GM18951 (cell line): ENCODE data around the gene TRPC6.

Source experiments
- POLR2A ChIP-seq: IDR thresholded peaks from 4 replicates; pipeline ENCODE4 v1.6.1; 2011; ENCODE audit warnings: mild to moderate bottlenecking; ENCODE audit not compliant: insufficient read length, insufficient read depth; ENCODE audit errors: extremely low read depth
- in situ Hi-C: fragments of 300-500 bp; cut with MboI; formaldehyde crosslinking; loops from one replicate; pipeline ENCODE4 v1.12.0; 2022; ENCODE audit warnings: low sequenced_read_pairs, mixed read lengths, inconsistent platforms; ENCODE audit not compliant: unreplicated experiment

Gene TRPC6

DNA sequence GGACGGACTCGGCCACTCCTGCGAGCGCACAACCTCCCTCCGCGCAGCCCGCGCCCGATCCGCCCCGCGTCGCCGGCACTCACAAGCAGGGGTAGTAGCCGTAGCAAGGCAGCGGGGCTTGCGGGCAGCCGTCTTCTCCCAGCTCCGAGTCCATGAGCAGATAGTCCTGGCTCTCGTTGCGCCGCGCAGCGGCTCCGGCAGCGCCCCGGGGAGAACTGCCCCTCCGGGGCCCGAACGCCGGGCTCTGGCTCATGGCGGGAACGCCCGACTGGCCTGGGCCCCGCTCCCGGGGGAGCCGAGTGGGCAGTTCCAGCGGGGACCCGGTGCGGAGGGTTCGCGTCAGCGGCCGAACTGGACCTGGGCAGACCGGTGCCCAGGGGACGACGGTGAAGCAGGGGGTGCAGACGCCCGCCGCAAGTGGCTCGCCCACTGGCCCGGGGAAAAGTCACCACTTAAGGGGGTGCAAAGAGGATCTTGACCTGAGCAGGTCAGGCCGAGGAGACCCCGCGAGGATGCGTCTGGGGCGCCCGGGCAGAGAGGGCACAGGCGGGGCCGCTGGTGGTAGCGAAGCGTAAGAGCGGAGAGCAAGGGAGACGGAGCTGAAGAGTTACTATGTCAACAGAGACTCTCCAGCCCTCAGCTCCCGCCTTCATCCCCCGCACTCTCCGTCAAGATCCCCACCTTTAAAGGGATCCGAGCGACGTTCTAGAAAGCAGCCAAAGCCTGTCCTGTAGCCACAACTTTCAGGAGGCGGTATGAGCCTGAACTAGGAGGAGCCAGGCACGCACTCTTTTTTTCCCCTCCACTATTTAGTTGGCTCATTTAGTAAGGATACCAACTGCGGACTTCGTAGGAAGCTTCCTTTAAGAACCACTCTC is at the start of gene TRPC6:
TSS of gene TRPC6 (minus strand) at position 757 of the 878 bp plus-strand sequence. CDS start at position 253, 504 bp downstream.
- in situ Hi-C loops = no loop called here
- no peak for TF ChIP-seq POLR2A

GRCh38 chr11:101620026-101620425 is 36.2 kb upstream of the TRPC6 start:
- in situ Hi-C loops = no loop called here
- TF ChIP-seq POLR2A = no peak

DNA sequence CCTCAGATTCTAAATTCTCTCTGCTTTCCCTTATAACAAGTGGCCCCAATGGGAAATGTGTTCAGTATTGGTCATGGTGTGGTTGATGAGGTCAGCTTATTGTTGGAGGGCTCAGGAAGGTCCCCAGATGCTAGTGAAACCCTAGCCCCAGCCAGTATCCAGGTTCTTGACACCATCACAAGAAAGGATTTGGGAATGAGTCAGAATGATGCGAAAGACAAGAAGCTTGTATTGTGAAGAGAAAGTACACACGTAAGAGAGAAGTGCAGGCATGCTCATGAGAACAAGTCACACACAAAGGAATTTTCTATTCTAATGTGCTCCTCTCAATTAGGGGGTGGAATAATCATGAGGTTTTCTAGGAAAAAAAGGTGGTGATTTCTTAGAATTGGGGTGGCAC is 34.9 kb upstream of the TRPC6 start:
- TF ChIP-seq POLR2A = no peak
- in situ Hi-C loops = no loop called here

GRCh38 chr11:101617735-101618332 is 34.0 kb upstream of the TRPC6 start:
- no peak for TF ChIP-seq POLR2A

GRCh38 chr11:101612481-101612880 is 28.7 kb upstream of the TRPC6 start:
- no peak for TF ChIP-seq POLR2A
- in situ Hi-C loops = no loop called here

More at GRCh38 chr11:101617735-101618332, 34.0 kb upstream of the TRPC6 start:
- in situ Hi-C loops = no loop called here

DNA sequence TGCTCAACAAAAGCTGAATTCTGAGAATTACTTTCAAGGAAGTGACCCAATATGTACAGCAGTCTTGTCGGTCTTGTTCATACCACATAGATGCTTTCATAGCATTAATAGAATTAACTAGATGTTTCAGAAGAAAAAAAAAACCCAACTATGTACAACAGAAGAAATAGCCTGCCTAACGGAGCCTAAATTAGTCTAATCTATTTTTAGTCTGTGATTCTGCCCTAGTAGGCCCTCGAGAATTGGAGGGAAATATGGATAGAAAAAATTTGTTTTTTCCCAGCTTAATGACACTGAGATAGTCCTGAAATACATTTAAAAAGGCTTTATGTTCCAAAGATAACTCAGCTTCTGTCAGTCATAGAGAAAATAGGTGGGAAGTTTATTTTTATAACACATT is 17.1 kb upstream of the TRPC6 start:
- in situ Hi-C loops = no loop called here
- no peak for TF ChIP-seq POLR2A

DNA sequence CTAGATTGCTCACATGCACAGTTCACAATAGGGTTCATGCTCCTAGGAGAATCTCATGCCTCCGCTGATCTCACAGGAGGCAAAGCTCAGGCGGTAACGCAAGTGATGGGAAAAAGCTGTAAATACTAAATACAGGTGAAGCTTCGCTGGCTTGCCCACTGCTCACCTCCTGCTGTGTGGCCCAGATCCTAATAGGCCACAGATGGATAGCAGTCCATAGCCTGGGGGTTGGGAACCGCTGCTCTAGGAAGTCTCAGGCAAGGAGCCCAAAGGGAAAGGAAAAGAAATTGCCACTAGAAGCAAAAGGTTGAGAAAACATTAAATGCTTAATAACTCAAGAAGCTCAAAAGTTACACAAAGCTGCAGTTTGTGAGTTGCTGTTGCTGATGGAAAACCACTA is 3.2 kb upstream of the TRPC6 start:
- in situ Hi-C loops = no loop called here
- TF ChIP-seq POLR2A = no peak

- in situ Hi-C loops = no loop called here
- no peak for TF ChIP-seq POLR2A
Measured at GRCh38 chr11:101584655-101585054, 848 bp upstream of the TRPC6 start.

GRCh38 chr11:101584129-101584515 is 315 bp upstream of the TRPC6 start:
- TF ChIP-seq POLR2A = no peak
- in situ Hi-C loops = no loop called here

DNA sequence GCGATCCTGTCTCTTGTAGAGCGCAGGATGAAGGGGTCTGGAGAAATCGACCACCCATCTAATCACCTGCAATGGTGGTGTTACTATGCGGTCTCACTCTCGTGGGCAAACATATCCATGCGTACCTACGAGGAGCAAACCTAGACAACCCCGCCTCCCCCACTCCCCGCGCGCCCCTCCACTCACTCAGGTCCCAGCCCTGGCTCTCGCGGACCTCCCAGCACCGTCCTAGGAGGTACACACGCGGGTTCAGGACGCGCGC is 887 bp downstream of the TRPC6 start:
- no peak for TF ChIP-seq POLR2A
- in situ Hi-C loops = no loop called here

DNA sequence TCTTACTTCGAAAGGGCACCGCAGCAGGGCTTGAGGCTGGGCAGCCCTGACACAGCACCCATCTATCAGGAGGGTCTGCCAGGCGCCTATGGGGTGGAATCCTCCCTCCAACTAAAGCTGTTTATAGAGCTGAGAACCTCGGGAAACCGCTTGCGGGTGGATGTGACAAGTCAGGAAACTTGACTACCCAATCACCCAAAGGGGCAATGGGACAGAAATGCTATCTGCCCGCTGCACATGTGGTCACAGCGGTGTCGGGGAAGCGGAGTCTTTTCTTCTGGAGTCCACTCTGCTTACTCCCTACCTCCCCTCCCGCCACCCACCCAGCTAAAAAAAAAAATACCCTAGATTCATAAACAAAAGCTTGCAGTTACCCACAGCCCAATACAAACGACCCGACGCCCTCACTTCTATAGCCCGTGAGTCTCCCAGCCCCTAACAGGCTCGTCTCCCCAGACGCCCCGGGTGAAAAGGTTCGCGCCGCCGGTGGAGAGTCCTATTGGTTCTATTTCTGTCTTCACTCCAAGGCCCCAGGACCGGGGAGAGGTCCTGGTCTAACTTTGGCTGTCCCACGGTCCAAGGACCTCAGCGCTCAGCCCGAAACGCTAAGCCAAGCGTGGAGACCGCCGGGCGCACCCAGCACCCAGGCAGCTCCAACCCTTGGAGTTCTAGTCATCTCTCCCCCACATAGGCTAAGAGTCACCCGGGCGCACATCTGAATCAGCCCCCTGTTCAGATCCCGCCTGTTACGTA is 1.4 kb downstream of the TRPC6 start:
- TF ChIP-seq POLR2A = no peak
- in situ Hi-C loops = no loop called here

DNA sequence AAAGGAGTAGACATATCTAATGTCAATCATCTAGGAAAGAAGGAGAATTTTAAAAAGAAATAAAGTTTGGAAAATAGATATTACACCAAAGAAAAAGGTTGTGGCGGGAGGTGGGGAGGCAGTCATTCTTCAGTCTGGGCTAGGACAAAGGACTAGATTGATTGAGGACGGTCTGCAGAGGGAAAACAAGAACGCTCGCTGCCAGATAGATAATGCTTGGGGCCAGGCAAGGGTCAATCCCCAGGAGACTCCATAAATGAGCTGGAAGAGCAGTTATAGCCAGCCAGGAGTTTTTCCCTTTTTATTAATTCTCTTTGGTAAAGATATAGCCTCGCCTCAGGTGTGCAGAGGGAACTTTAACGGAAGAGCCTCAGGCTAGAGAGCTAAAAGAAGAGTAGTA is 6.3 kb downstream of the TRPC6 start:
- TF ChIP-seq POLR2A = no peak
- in situ Hi-C loops = no loop called here

GRCh38 chr11:101576456-101576855 is 7.4 kb downstream of the TRPC6 start:
- in situ Hi-C loops = no loop called here
- TF ChIP-seq POLR2A = no peak

- no peak for TF ChIP-seq POLR2A
- in situ Hi-C loops = no loop called here
Measured at GRCh38 chr11:101574886-101575285, 8.9 kb downstream of the TRPC6 start.
